ENCODE measurements around the gene C1orf74. TPM values are rescaled to one million over a fixed set of nuclear protein-coding genes. Genes with fewer than 3 reads are reported as not detected.

Gene C1orf74
- total RNA-seq, 2 experiments from 2014 or later = 2.8 to 3.0 TPM

DNA sequence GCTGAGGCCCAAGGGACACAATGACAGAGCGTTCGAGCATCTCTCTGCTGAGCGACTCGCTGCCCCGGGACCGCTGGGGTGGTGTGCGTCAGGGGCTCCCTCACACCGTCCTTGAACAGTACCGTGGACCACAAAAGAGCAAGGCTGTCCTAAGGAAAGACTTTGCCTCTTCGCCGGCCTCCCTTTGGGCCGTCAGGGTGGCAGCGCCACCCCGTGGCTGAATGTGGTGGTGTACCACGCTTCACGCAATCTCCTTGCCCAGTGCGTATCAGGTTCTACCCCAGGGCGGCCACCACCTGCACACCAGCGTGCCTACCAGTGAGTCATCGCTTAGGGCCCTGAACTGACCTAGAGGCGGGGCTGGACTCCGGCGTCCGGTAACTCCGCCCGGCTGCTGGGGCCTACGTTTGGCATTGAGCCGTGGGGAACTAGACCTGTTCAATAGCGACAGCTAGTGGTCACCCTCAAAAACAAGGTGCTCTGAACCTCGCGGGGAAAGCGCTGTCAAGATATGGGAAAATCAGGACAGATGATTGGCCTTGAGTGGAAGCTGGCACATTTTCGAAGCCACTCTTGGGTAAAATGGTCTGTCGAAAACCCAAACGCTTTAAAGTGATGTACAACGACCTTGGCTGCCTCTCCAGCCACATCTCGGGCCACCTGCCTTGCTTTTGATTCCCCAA lies 36.6 kb downstream of the C1orf74 start:
- H3K36me3 Mint-ChIP-seq = peaks cover 2% of the 10 kb centered on the region
- peaks cover 58% of the 10 kb centered on the region for H3K4me1 Mint-ChIP-seq
- peak overlapping the region; percentile 87 for H3K27ac Mint-ChIP-seq
- ATAC-seq = peak; percentile 80
- H3K9me3 Mint-ChIP-seq (ENCODE audit: low read depth) = no peaks in the 10 kb centered on the region
- peak; percentile 94 for DNase-seq
- CTCF ChIA-PET = interaction anchor here (0.7 to 7.4 kb wide), 29 partner anchors 9 to 201 kb away, joined by 3 to 105 read pairs (median 5); partner anchors contain the start of genes C1orf74, G0S2, TRAF3IP3 and UTP25
- no peaks in the 10 kb centered on the region for H3K27me3 Mint-ChIP-seq
- H3K4me3 Mint-ChIP-seq = peak overlapping the region; percentile 71

DNA sequence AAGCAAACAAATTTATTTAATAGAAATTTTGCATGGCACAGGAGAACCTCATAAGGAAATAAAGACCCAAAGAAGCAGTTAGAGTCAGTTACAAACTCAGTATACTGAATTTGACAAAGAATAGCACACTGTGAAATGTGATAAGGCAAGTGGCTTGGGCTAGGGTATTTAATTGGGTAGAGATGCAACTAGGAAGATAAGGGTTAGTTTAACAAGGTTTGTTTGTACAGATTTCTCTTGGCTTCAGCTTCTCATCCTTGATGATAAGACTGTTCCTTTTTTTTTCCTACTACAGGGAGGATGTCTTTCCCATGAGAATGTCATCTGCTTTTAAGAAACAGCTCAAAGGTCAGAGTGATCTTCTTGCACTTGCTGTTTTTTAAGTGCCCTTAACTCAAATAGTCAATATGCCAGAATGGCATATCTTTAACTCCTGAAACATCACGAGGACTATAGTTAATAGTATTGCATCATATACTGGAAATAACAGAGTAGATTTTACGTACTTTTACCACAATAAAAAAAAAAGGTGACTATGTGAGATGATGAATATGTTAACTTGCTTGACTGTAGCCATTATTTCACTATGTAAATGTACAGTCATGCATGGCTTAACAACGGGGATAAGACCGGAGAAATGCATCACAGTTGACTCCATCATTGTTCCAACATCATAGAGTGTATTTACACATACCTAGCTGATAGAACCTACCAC lies 37.8 kb downstream of the C1orf74 start:
- no peak for DNase-seq
- no peak for ATAC-seq
- CTCF ChIA-PET = interaction anchor here (0.7 to 2.4 kb wide), 10 partner anchors 15 to 181 kb away, joined by 3 to 10 read pairs (median 4); no protein-coding TSS in a partner anchor
- Mint-ChIP-seq H3K27me3 (no peaks in the 10 kb centered on the region), H3K36me3 (no peaks in the 10 kb centered on the region), H3K4me1 (peaks cover 54% of the 10 kb centered on the region), H3K27ac (no peak overlapping the region), H3K4me3 (no peak overlapping the region), H3K9me3 (ENCODE audit: low read depth) (no peaks in the 10 kb centered on the region)

DNA sequence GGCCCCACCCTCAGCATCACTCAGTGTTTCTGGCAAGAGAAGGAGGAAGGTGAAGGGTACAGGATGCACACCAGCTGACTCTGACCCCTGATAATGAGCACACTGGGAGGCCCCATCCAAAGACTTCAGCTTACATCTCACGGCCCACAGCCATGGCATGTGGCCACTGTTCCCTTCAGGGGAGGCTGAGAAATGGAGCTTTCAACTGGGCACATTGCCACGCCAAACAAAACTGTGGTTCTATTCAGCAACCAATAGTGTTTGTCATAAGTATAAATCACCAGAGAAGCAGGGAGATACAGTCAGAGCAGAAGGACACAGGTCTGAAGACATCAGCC lies 41.2 kb downstream of the C1orf74 start:
- no peaks in the 10 kb centered on the region for H3K9me3 Mint-ChIP-seq (ENCODE audit: low read depth)
- no peaks in the 10 kb centered on the region for H3K27me3 Mint-ChIP-seq
- no peak overlapping the region for H3K4me3 Mint-ChIP-seq
- CTCF ChIA-PET = interaction anchor here (0.9 to 1.8 kb wide), 2 partner anchors 15 to 177 kb away, joined by 4 to 9 read pairs; no protein-coding TSS in a partner anchor
- H3K4me1 Mint-ChIP-seq = peaks cover 26% of the 10 kb centered on the region
- DNase-seq = no peak
- no peak overlapping the region for H3K27ac Mint-ChIP-seq
- ATAC-seq = no peak
- no peaks in the 10 kb centered on the region for H3K36me3 Mint-ChIP-seq

GRCh38 chr1:209742409-209743144 lies 41.8 kb downstream of the C1orf74 start:
- Mint-ChIP-seq H3K36me3 (no peaks in the 10 kb centered on the region), H3K27me3 (no peaks in the 10 kb centered on the region), H3K27ac (no peak overlapping the region), H3K4me1 (peaks cover 22% of the 10 kb centered on the region), H3K9me3 (ENCODE audit: low read depth) (no peaks in the 10 kb centered on the region), H3K4me3 (no peak overlapping the region)
- ATAC-seq (no peak), DNase-seq (no peak)
- CTCF ChIA-PET = interaction anchor here (1.8 kb wide), 1 partner anchor 176 kb away, joined by 9 read pairs; no protein-coding TSS in a partner anchor

- no peaks in the 10 kb centered on the region for H3K36me3 Mint-ChIP-seq
- CTCF ChIA-PET = no interaction called here
- H3K27ac Mint-ChIP-seq = no peak overlapping the region
- no peak overlapping the region for H3K4me3 Mint-ChIP-seq
- ATAC-seq (no peak), DNase-seq (no peak)
- no peaks in the 10 kb centered on the region for H3K9me3 Mint-ChIP-seq (ENCODE audit: low read depth)
- peaks cover 18% of the 10 kb centered on the region for H3K4me1 Mint-ChIP-seq
- no peaks in the 10 kb centered on the region for H3K27me3 Mint-ChIP-seq
These were observed 42.5 kb downstream of the C1orf74 start for GRCh38 chr1:209741889-209742288.

DNA sequence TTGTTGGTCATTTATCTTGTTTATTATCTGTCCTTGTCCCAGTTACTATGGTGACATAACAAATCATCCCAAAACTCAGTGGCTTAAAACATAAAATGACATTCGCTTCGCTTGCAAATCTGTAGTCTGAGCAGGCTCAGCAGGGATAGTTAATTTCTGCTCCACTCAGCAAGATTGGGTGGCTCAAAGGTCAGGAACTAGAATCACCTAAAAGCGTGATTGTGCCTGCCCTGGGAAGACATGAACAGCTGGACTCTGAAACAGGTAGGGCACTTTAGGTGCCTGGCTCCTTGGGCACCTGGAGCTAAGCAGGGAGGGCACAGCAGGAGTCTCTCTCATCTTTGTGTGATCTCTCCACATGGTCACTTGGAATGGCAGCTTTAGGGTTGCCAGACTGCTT lies 43.2 kb downstream of the C1orf74 start:
- DNase-seq = no peak
- H3K9me3 Mint-ChIP-seq (ENCODE audit: low read depth) = no peaks in the 10 kb centered on the region
- H3K36me3 Mint-ChIP-seq = no peaks in the 10 kb centered on the region
- no peak overlapping the region for H3K4me3 Mint-ChIP-seq
- peaks cover 19% of the 10 kb centered on the region for H3K4me1 Mint-ChIP-seq
- no peak for ATAC-seq
- CTCF ChIA-PET = interaction anchor here (0.7 kb wide), 1 partner anchor 10 kb away, joined by 3 read pairs; no protein-coding TSS in a partner anchor
- no peak overlapping the region for H3K27ac Mint-ChIP-seq
- no peaks in the 10 kb centered on the region for H3K27me3 Mint-ChIP-seq

- Mint-ChIP-seq H3K27ac (no peak overlapping the region), H3K27me3 (no peaks in the 10 kb centered on the region), H3K4me3 (no peak overlapping the region), H3K4me1 (peaks cover 19% of the 10 kb centered on the region), H3K9me3 (ENCODE audit: low read depth) (no peaks in the 10 kb centered on the region), H3K36me3 (no peaks in the 10 kb centered on the region)
- ATAC-seq (no peak), DNase-seq (no peak)
- CTCF ChIA-PET = interaction anchor here (2.0 kb wide), 1 partner anchor 10 kb away, joined by 8 read pairs; no protein-coding TSS in a partner anchor
These were observed 46.1 kb downstream of the C1orf74 start for GRCh38 chr1:209738270-209738669.

DNA sequence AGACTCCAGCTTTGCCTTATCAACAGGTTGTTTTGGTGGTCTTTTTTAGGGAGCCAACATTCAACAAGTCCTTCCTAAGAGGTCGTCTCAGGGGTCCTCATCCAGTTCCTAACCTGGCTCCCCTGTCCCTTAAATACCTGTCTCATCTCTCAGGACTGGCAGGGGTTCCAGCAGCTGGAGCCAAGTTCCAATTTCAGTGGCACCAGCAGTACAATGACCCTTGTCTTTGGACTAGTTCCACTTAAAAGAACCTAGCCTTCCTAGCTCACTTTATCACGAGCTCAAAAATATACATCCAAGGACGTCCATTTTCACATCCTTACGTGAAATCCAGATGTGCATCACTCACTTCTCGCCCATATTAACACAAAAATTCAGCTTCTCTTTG lies 47.2 kb downstream of the C1orf74 start:
- Mint-ChIP-seq H3K27ac (no peak overlapping the region), H3K9me3 (ENCODE audit: low read depth) (no peaks in the 10 kb centered on the region), H3K27me3 (no peaks in the 10 kb centered on the region), H3K36me3 (peaks cover 2% of the 10 kb centered on the region), H3K4me1 (peaks cover 11% of the 10 kb centered on the region), H3K4me3 (no peak overlapping the region)
- CTCF ChIA-PET = interaction anchor here (0.8 to 2.0 kb wide), 8 partner anchors 9 to 177 kb away, joined by 3 to 8 read pairs (median 4); no protein-coding TSS in a partner anchor
- DNase-seq = no peak
- no peak for ATAC-seq

GRCh38 chr1:209736490-209737117 lies 47.8 kb downstream of the C1orf74 start:
- H3K4me3 Mint-ChIP-seq = no peak overlapping the region
- peaks cover 7% of the 10 kb centered on the region for H3K4me1 Mint-ChIP-seq
- DNase-seq (no peak), ATAC-seq (no peak)
- CTCF ChIA-PET = interaction anchor here (0.9 to 2.0 kb wide), 7 partner anchors 8 to 176 kb away, joined by 3 to 8 read pairs (median 4); no protein-coding TSS in a partner anchor
- no peak overlapping the region for H3K27ac Mint-ChIP-seq
- H3K27me3 Mint-ChIP-seq = no peaks in the 10 kb centered on the region
- H3K36me3 Mint-ChIP-seq = peaks cover 2% of the 10 kb centered on the region
- H3K9me3 Mint-ChIP-seq (ENCODE audit: low read depth) = no peaks in the 10 kb centered on the region

DNA sequence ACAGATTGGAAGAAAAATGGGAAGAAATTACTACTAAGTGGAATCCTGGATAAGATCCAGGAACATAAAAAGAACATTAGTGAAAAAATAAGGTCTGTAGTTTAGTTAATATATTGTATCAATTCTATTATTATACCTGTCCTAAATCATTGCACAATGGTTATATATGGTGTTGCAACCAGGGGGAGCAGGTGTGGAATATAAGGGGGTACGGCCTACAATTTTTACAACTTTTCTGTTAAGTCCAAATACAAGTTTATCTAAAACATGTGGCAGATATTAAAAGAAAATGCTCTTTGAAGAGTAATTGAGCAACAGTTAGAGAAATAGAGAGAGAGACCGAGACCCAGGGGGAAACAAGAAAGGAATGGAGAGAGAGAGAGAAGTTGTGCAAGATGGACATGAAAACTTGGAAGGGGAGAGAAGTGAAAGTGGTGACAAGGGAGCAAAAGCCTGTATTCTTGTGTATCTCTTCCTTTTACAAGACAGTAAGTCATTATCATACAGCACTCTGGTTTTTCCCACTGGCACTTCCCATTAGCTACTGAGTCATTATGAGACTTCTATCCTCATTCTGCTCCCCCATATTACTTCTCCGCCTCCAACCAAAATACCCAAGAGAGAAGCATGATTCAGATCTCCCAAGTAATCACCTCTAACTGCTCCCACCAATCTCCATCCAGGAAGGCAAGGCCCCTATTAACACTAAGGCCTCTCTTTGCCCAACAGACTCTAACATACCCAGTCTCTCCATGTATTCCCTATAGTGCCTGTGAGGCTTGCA lies 50.8 kb downstream of the C1orf74 start:
- H3K4me3 Mint-ChIP-seq = no peak overlapping the region
- ATAC-seq = no peak
- peaks cover 8% of the 10 kb centered on the region for H3K4me1 Mint-ChIP-seq
- no peaks in the 10 kb centered on the region for H3K27me3 Mint-ChIP-seq
- peaks cover 6% of the 10 kb centered on the region for H3K36me3 Mint-ChIP-seq
- no peak overlapping the region for H3K27ac Mint-ChIP-seq
- CTCF ChIA-PET = interaction anchor here (1.3 to 1.5 kb wide), 2 partner anchors 11 to 90 kb away, joined by 3 read pairs; no protein-coding TSS in a partner anchor
- DNase-seq = no peak
- H3K9me3 Mint-ChIP-seq (ENCODE audit: low read depth) = no peaks in the 10 kb centered on the region

- peaks cover 6% of the 10 kb centered on the region for H3K36me3 Mint-ChIP-seq
- H3K27ac Mint-ChIP-seq = no peak overlapping the region
- ATAC-seq (no peak), DNase-seq (no peak)
- CTCF ChIA-PET = no interaction called here
- no peaks in the 10 kb centered on the region for H3K27me3 Mint-ChIP-seq
- peaks cover 8% of the 10 kb centered on the region for H3K4me1 Mint-ChIP-seq
- no peak overlapping the region for H3K4me3 Mint-ChIP-seq
- H3K9me3 Mint-ChIP-seq (ENCODE audit: low read depth) = no peaks in the 10 kb centered on the region
These were observed 51.6 kb downstream of the C1orf74 start for GRCh38 chr1:209732725-209733124.

GRCh38 chr1:209729436-209729835 lies 54.9 kb downstream of the C1orf74 start:
- no peak for ATAC-seq
- CTCF ChIA-PET = interaction anchor here (1.0 to 4.5 kb wide), 5 partner anchors 19 to 164 kb away, joined by 3 to 13 read pairs (median 4); no protein-coding TSS in a partner anchor
- Mint-ChIP-seq H3K27ac (no peak overlapping the region), H3K36me3 (peaks cover 9% of the 10 kb centered on the region), H3K4me1 (peaks cover 12% of the 10 kb centered on the region), H3K27me3 (no peaks in the 10 kb centered on the region), H3K9me3 (ENCODE audit: low read depth) (no peaks in the 10 kb centered on the region), H3K4me3 (no peak overlapping the region)
- no peak for DNase-seq

Measured in activated CD8-positive, alpha-beta memory T cell treated with anti-CD3 and anti-CD28 coated beads, Interleukin-2, amount 10 ng/mL, durations not matched to agents 7 days and 5 days (primary cell).